NCI-H1092 (cell line): Measurements from ENCODE around the gene SRGAP3.

Source experiments
- DNase-seq: peaks from one replicate; lab custom pipeline; 2025; lab: John Stamatoyannopoulos, UW

Gene SRGAP3

GRCh38 chr3:9253327-9253726 lies 3.9 kb upstream of the SRGAP3 start:
- DNase-seq, result no peak

GRCh38 chr3:9251055-9251786 lies 1.8 kb upstream of the SRGAP3 start:
- DNase-seq, result no peak

- DNase-seq, result no peak
Observed at GRCh38 chr3:9250236-9250635, 790 bp upstream of the SRGAP3 start.

GRCh38 chr3:9248522-9249271 lies 749 bp downstream of the SRGAP3 start:
- peak; percentile 4 for DNase-seq

- DNase-seq, result no peak
Observed at GRCh38 chr3:9247941-9248521, 1.4 kb downstream of the SRGAP3 start.

- no peak for DNase-seq
Observed at GRCh38 chr3:9247361-9247940, 2.0 kb downstream of the SRGAP3 start.

GRCh38 chr3:9246189-9246588 lies 3.3 kb downstream of the SRGAP3 start:
- DNase-seq, result no peak

- DNase-seq, result no peak
Observed at GRCh38 chr3:9244495-9245183, 4.8 kb downstream of the SRGAP3 start.

GRCh38 chr3:9241956-9242355 lies 7.5 kb downstream of the SRGAP3 start:
- DNase-seq, result no peak

- DNase-seq, result no peak
Observed at GRCh38 chr3:9239680-9240079, 9.8 kb downstream of the SRGAP3 start.

GRCh38 chr3:9238721-9239295 lies 10.6 kb downstream of the SRGAP3 start:
- DNase-seq, result no peak

GRCh38 chr3:9238276-9238675 lies 11.2 kb downstream of the SRGAP3 start:
- no peak for DNase-seq

GRCh38 chr3:9233814-9234600 lies 15.4 kb downstream of the SRGAP3 start:
- DNase-seq, result no peak

- no peak for DNase-seq
Observed at GRCh38 chr3:9233101-9233500, 16.3 kb downstream of the SRGAP3 start.

GRCh38 chr3:9231937-9232336 lies 17.5 kb downstream of the SRGAP3 start:
- no peak for DNase-seq

GRCh38 chr3:9231471-9231870 lies 18.0 kb downstream of the SRGAP3 start:
- no peak for DNase-seq

- DNase-seq, result no peak
Observed at GRCh38 chr3:9231006-9231405, 18.4 kb downstream of the SRGAP3 start.

- DNase-seq, result no peak
Observed at GRCh38 chr3:9230596-9230995, 18.9 kb downstream of the SRGAP3 start.

- DNase-seq, result no peak
Observed at GRCh38 chr3:9229879-9230278, 19.6 kb downstream of the SRGAP3 start.

GRCh38 chr3:9229325-9229724 lies 20.1 kb downstream of the SRGAP3 start:
- no peak for DNase-seq

GRCh38 chr3:9226326-9226725 lies 23.1 kb downstream of the SRGAP3 start:
- DNase-seq, result no peak
